Esophagus muscularis mucosa (tissue), 3 donors: ENCODE measurements around the gene UBE2QL1.

ENCODE experiments used
- CTCF ChIP-seq, 3 experiments: fragments of 200-600 bp in 2 of 3; fragments of 450-650 bp in 1 of 3; sonication (generic) in 2 of 3; IDR thresholded peaks; one replicate each; pipeline ENCODE4 v1.5.1; 2017 to 2019; ENCODE audit warnings: antibody characterized with exemption in 3 of 3, mild to moderate bottlenecking in 2 of 3, moderate library complexity in 1 of 3
- POLR2A ChIP-seq: fragments of 450-650 bp; IDR thresholded peaks from one replicate; pipeline ENCODE4 v1.6.1; 2017; ENCODE audit warnings: antibody characterized with exemption, moderate library complexity, mild to moderate bottlenecking, low read depth

- TF ChIP-seq POLR2A (no peak), CTCF (IDR thresholded peaks at IDR 0.05) (no peak)
These were observed 44.3 kb downstream of the UBE2QL1 start for GRCh38 chr5:6492934-6493333.
